GM23338 (cell line): ENCODE data around the gene SNRPA1. TPM values are rescaled to one million over a fixed set of nuclear protein-coding genes. Genes with fewer than 3 reads are reported as not detected.

ENCODE experiments used
- ATAC-seq: fragments of 200-7000 bp; cut with Tn5 transposase; 3 replicates; pipeline ENCODE4 v1.9.1; 2020
- DNase-seq: peaks from one replicate; pipeline ENCODE4 v3.0.0-alpha.2; 2015; ENCODE audit warnings: low spot score
- H2AFZ ChIP-seq: fragments of 200-600 bp; sonication (generic); 2 replicates; pipeline ENCODE4 v1.8.0; 2016; ENCODE audit warnings: antibody characterized with exemption, mild to moderate bottlenecking, moderate library complexity
- H3F3A ChIP-seq: fragments of 200-600 bp; sonication (generic); replicated peaks from 2 replicates; pipeline ENCODE4 v1.8.0; 2017; ENCODE audit warnings: antibody characterized with exemption, mixed run types, low read depth
- H3K27ac ChIP-seq: fragments of 200-600 bp; sonication (generic); 2 replicates; pipeline ENCODE4 v1.6.1; 2016; ENCODE audit warnings: low read depth
- H3K27me3 ChIP-seq: fragments of 200-600 bp; sonication (generic); 2 replicates; pipeline ENCODE4 v1.8.0; 2016; ENCODE audit warnings: mild to moderate bottlenecking, mixed run types, moderate library complexity; ENCODE audit not compliant: insufficient read depth
- H3K36me3 ChIP-seq: fragments of 200-600 bp; sonication (generic); 2 replicates; pipeline ENCODE4 v1.8.0; 2016; ENCODE audit warnings: mild to moderate bottlenecking; ENCODE audit not compliant: insufficient read depth
- H3K4me1 ChIP-seq: fragments of 200-600 bp; sonication (generic); 2 replicates; pipeline ENCODE4 v1.8.0; 2016; ENCODE audit warnings: mild to moderate bottlenecking, moderate library complexity; ENCODE audit not compliant: insufficient read depth
- H3K4me2 ChIP-seq: fragments of 200-600 bp; sonication (generic); 2 replicates; pipeline ENCODE4 v1.7.1; 2017; ENCODE audit warnings: mixed run types
- H3K4me3 ChIP-seq: fragments of 200-600 bp; sonication (generic); 2 replicates; pipeline ENCODE4 v1.6.1; 2016; ENCODE audit warnings: mixed run types
- H3K79me2 ChIP-seq: fragments of 200-600 bp; sonication (generic); replicated peaks from 2 replicates; pipeline ENCODE4 v1.8.0; 2017; ENCODE audit warnings: mild to moderate bottlenecking; ENCODE audit not compliant: insufficient read depth
- H3K9me2 ChIP-seq: fragments of 200-600 bp; sonication (generic); 2 replicates; pipeline ENCODE4 v1.8.0; 2017; ENCODE audit not compliant: insufficient read depth
- H4K20me1 ChIP-seq: fragments of 200-600 bp; sonication (generic); replicated peaks from 2 replicates; pipeline ENCODE4 v1.8.0; 2017; ENCODE audit warnings: mild to moderate bottlenecking; ENCODE audit not compliant: insufficient read depth
- H3K27ac Mint-ChIP-seq: 2 replicates; pipeline ENCODE4 v1.8.0; 2020; ENCODE audit warnings: inconsistent platforms, mild to moderate bottlenecking, moderate library complexity, mixed read lengths
- H3K27me3 Mint-ChIP-seq: 3 replicates; pipeline ENCODE4 v1.8.0; 2022; ENCODE audit warnings: low read depth, mild to moderate bottlenecking, moderate library complexity, mixed read lengths, inconsistent platforms; ENCODE audit not compliant: insufficient read depth, poor library complexity
- H3K36me3 Mint-ChIP-seq: 3 replicates; pipeline ENCODE4 v1.8.0; 2021; ENCODE audit warnings: low read depth, mild to moderate bottlenecking, inconsistent platforms, moderate library complexity, mixed read lengths
- H3K4me1 Mint-ChIP-seq: 3 replicates; pipeline ENCODE4 v1.8.0; 2020; ENCODE audit warnings: mild to moderate bottlenecking, inconsistent platforms, mixed read lengths
- H3K4me3 Mint-ChIP-seq: 3 replicates; pipeline ENCODE4 v1.8.0; 2021; ENCODE audit warnings: moderate library complexity, mild to moderate bottlenecking, inconsistent platforms, mixed read lengths
- H3K9me3 Mint-ChIP-seq: 3 replicates; pipeline ENCODE4 v1.8.0; 2020; ENCODE audit warnings: moderate library complexity, mild to moderate bottlenecking, inconsistent platforms, mixed read lengths
- CREB1 ChIP-seq: fragments of 250-450 bp; sonication (Bioruptor Pico); IDR thresholded peaks from 2 replicates; pipeline ENCODE4 v1.5.0; 2020; ENCODE audit warnings: low read depth, mild to moderate bottlenecking, moderate library complexity
- EZH2 ChIP-seq: fragments of 200-600 bp; sonication (generic); IDR thresholded peaks from one replicate; pipeline ENCODE4 v1.8.0; 2017; ENCODE audit warnings: antibody characterized with exemption, mild to moderate bottlenecking, low read depth; ENCODE audit not compliant: unreplicated experiment
- EZH2phosphoT487 ChIP-seq: fragments of 200-600 bp; sonication (generic); IDR thresholded peaks from one replicate; pipeline ENCODE4 v1.8.1; 2018; ENCODE audit warnings: antibody characterized with exemption; ENCODE audit not compliant: unreplicated experiment
- JUNB ChIP-seq: IDR thresholded peaks from one replicate; pipeline ENCODE4 v1.6.1; 2016; ENCODE audit warnings: antibody characterized with exemption; ENCODE audit not compliant: unreplicated experiment
- NANOG ChIP-seq: IDR thresholded peaks from 2 replicates; pipeline ENCODE4 v1.6.1; 2016; ENCODE audit warnings: antibody characterized with exemption, borderline replicate concordance
- POLR2AphosphoS5 ChIP-seq: IDR thresholded peaks from 2 replicates; pipeline ENCODE4 v1.6.1; 2016; ENCODE audit warnings: antibody characterized with exemption, low read depth
- STAT1 ChIP-seq: IDR thresholded peaks from one replicate; pipeline ENCODE4 v1.6.1; 2016; ENCODE audit warnings: antibody characterized with exemption; ENCODE audit not compliant: unreplicated experiment
- ZNF114 ChIP-seq: fragments of 250-450 bp; sonication (Bioruptor Pico); IDR thresholded peaks from 2 replicates; pipeline ENCODE4 v1.5.0; 2020; ENCODE audit warnings: mild to moderate bottlenecking, moderate library complexity
- ZNF331 ChIP-seq: fragments of 250-450 bp; sonication (Bioruptor Pico); IDR thresholded peaks from 2 replicates; pipeline ENCODE4 v1.5.0; 2020; ENCODE audit warnings: low read depth, mild to moderate bottlenecking, moderate library complexity
- polyA plus RNA-seq: library from polyadenylated mRNA; unstranded; fragments of >200 nt; fragmentation: Nextera tagmentation; extraction: Ambion mirVana; gene quantifications from 2 replicates; pipeline ENCODE4 v1.2.1, GENCODE V29; 2016
- total RNA-seq: library from RNA; depleted of rRNA; stranded (reverse); fragments of >200 nt; shearing (Covaris generic); gene quantifications from 2 replicates; pipeline ENCODE4 v1.2.3, GENCODE V29; 2014
- TF ChIP-seq, protein P1 (sequence below), 2 experiments: fragments of 200-600 bp in 1 of 2; sonication (generic) in 1 of 2; conservative IDR thresholded peaks; 2 replicates each; pipeline versions ENCODE4 v1.5.1 to v1.6.1; 2016 to 2017; ENCODE audit warnings: antibody characterized with exemption in 2 of 2, low read depth in 2 of 2, mild to moderate bottlenecking in 2 of 2, moderate library complexity in 1 of 2
- TF ChIP-seq, protein P2 (sequence below): IDR thresholded peaks from 2 replicates; pipeline ENCODE4 v1.6.1; 2016; ENCODE audit warnings: antibody characterized with exemption
- TF ChIP-seq, protein P3 (sequence below): IDR thresholded peaks from one replicate; pipeline ENCODE4 v1.6.1; 2018; ENCODE audit warnings: antibody characterized with exemption; ENCODE audit not compliant: unreplicated experiment
- TF ChIP-seq, protein P4 (sequence below): fragments of 250-450 bp; sonication (Bioruptor Pico); IDR thresholded peaks from 2 replicates; pipeline ENCODE4 v1.5.0; 2020; ENCODE audit warnings: mild to moderate bottlenecking, moderate library complexity

The SNRPA1 gene
- total and polyA plus RNA-seq, 2 experiments from 2014 or later, result 170 to 361 TPM

DNA sequence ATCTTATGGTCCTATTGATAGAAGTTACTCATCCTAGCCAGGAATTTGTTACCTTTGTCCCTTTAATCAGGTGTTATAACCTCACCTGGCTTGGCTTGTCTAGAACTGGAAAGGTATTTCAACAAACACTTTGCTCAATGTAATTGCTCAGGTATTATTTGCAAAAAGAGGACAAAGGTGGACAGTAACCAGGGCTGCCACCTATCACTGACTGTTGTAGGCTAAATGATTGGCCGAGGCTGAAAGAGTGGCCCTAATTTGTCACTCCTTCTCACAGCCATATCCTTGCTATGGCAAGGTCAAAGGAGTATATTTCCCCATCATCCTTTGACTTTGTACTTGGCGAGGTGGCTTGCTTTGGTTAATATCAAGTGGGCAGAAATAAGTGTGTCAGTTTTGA lies 15.0 kb downstream of the SNRPA1 start:
- Histone ChIP-seq H3F3A (peaks cover 34% of the 10 kb centered on the region), H3K4me3 (no peak overlapping the region), H2AFZ (no peak overlapping the region), H3K27me3 (no peaks in the 10 kb centered on the region), H3K4me1 (peaks cover 8% of the 10 kb centered on the region), H3K36me3 (peaks cover 34% of the 10 kb centered on the region), H3K4me2 (no peak overlapping the region), H4K20me1 (peaks cover 18% of the 10 kb centered on the region), H3K79me2 (peaks cover 19% of the 10 kb centered on the region), H3K9me2 (no peaks in the 10 kb centered on the region), H3K27ac (no peak overlapping the region)
- H3K9me3 Mint-ChIP-seq, result no peaks in the 10 kb centered on the region
- peaks cover 7% of the 10 kb centered on the region for H3K27me3 Mint-ChIP-seq
- H3K4me3 Mint-ChIP-seq, result no peak overlapping the region
- H3K27ac Mint-ChIP-seq, result no peak overlapping the region
- peaks cover 51% of the 10 kb centered on the region for H3K36me3 Mint-ChIP-seq
- peaks cover 7% of the 10 kb centered on the region; the same call in 2 of the 3 replicates for H3K4me1 Mint-ChIP-seq
- DNase-seq (no peak), ATAC-seq (no peak)
- TF ChIP-seq POLR2AphosphoS5 (no peak; the same call in 1 of the 2 replicates), CREB1 (CRISPR knock-in tag) (no peak), EZH2phosphoT487 (no peak), ZNF331 (CRISPR knock-in tag) (no peak), NANOG (no peak), STAT1 (no peak), ZNF114 (CRISPR knock-in tag) (no peak), JUNB (no peak), EZH2 (no peak)
- TF ChIP-seq, protein P1, sequence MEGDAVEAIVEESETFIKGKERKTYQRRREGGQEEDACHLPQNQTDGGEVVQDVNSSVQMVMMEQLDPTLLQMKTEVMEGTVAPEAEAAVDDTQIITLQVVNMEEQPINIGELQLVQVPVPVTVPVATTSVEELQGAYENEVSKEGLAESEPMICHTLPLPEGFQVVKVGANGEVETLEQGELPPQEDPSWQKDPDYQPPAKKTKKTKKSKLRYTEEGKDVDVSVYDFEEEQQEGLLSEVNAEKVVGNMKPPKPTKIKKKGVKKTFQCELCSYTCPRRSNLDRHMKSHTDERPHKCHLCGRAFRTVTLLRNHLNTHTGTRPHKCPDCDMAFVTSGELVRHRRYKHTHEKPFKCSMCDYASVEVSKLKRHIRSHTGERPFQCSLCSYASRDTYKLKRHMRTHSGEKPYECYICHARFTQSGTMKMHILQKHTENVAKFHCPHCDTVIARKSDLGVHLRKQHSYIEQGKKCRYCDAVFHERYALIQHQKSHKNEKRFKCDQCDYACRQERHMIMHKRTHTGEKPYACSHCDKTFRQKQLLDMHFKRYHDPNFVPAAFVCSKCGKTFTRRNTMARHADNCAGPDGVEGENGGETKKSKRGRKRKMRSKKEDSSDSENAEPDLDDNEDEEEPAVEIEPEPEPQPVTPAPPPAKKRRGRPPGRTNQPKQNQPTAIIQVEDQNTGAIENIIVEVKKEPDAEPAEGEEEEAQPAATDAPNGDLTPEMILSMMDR (conservative IDR thresholded peaks at IDR 0.05; ENCODE audit: low read depth in 2 of 2), result no peak
- TF ChIP-seq, protein P2, sequence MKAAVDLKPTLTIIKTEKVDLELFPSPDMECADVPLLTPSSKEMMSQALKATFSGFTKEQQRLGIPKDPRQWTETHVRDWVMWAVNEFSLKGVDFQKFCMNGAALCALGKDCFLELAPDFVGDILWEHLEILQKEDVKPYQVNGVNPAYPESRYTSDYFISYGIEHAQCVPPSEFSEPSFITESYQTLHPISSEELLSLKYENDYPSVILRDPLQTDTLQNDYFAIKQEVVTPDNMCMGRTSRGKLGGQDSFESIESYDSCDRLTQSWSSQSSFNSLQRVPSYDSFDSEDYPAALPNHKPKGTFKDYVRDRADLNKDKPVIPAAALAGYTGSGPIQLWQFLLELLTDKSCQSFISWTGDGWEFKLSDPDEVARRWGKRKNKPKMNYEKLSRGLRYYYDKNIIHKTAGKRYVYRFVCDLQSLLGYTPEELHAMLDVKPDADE, result no peak
- TF ChIP-seq, protein P3, sequence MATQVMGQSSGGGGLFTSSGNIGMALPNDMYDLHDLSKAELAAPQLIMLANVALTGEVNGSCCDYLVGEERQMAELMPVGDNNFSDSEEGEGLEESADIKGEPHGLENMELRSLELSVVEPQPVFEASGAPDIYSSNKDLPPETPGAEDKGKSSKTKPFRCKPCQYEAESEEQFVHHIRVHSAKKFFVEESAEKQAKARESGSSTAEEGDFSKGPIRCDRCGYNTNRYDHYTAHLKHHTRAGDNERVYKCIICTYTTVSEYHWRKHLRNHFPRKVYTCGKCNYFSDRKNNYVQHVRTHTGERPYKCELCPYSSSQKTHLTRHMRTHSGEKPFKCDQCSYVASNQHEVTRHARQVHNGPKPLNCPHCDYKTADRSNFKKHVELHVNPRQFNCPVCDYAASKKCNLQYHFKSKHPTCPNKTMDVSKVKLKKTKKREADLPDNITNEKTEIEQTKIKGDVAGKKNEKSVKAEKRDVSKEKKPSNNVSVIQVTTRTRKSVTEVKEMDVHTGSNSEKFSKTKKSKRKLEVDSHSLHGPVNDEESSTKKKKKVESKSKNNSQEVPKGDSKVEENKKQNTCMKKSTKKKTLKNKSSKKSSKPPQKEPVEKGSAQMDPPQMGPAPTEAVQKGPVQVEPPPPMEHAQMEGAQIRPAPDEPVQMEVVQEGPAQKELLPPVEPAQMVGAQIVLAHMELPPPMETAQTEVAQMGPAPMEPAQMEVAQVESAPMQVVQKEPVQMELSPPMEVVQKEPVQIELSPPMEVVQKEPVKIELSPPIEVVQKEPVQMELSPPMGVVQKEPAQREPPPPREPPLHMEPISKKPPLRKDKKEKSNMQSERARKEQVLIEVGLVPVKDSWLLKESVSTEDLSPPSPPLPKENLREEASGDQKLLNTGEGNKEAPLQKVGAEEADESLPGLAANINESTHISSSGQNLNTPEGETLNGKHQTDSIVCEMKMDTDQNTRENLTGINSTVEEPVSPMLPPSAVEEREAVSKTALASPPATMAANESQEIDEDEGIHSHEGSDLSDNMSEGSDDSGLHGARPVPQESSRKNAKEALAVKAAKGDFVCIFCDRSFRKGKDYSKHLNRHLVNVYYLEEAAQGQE, result no peak
- TF ChIP-seq, protein P4, sequence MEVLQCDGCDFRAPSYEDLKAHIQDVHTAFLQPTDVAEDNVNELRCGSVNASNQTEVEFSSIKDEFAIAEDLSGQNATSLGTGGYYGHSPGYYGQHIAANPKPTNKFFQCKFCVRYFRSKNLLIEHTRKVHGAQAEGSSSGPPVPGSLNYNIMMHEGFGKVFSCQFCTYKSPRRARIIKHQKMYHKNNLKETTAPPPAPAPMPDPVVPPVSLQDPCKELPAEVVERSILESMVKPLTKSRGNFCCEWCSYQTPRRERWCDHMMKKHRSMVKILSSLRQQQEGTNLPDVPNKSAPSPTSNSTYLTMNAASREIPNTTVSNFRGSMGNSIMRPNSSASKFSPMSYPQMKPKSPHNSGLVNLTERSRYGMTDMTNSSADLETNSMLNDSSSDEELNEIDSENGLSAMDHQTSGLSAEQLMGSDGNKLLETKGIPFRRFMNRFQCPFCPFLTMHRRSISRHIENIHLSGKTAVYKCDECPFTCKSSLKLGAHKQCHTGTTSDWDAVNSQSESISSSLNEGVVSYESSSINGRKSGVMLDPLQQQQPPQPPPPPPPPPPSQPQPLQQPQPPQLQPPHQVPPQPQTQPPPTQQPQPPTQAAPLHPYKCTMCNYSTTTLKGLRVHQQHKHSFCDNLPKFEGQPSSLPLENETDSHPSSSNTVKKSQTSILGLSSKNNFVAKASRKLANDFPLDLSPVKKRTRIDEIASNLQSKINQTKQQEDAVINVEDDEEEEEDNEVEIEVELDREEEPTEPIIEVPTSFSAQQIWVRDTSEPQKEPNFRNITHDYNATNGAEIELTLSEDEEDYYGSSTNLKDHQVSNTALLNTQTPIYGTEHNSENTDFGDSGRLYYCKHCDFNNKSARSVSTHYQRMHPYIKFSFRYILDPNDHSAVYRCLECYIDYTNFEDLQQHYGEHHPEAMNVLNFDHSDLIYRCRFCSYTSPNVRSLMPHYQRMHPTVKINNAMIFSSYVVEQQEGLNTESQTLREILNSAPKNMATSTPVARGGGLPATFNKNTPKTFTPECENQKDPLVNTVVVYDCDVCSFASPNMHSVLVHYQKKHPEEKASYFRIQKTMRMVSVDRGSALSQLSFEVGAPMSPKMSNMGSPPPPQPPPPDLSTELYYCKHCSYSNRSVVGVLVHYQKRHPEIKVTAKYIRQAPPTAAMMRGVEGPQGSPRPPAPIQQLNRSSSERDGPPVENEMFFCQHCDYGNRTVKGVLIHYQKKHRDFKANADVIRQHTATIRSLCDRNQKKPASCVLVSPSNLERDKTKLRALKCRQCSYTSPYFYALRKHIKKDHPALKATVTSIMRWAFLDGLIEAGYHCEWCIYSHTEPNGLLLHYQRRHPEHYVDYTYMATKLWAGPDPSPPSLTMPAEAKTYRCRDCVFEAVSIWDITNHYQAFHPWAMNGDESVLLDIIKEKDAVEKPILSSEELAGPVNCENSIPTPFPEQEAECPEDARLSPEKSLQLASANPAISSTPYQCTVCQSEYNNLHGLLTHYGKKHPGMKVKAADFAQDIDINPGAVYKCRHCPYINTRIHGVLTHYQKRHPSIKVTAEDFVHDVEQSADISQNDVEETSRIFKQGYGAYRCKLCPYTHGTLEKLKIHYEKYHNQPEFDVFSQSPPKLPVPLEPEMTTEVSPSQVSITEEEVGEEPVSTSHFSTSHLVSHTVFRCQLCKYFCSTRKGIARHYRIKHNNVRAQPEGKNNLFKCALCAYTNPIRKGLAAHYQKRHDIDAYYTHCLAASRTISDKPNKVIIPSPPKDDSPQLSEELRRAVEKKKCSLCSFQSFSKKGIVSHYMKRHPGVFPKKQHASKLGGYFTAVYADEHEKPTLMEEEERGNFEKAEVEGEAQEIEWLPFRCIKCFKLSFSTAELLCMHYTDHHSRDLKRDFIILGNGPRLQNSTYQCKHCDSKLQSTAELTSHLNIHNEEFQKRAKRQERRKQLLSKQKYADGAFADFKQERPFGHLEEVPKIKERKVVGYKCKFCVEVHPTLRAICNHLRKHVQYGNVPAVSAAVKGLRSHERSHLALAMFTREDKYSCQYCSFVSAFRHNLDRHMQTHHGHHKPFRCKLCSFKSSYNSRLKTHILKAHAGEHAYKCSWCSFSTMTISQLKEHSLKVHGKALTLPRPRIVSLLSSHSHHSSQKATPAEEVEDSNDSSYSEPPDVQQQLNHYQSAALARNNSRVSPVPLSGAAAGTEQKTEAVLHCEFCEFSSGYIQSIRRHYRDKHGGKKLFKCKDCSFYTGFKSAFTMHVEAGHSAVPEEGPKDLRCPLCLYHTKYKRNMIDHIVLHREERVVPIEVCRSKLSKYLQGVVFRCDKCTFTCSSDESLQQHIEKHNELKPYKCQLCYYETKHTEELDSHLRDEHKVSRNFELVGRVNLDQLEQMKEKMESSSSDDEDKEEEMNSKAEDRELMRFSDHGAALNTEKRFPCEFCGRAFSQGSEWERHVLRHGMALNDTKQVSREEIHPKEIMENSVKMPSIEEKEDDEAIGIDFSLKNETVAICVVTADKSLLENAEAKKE, result no peak
